K562 (cell line): ENCODE data around the gene PACS1.

Experiments
- ATF2 ChIP-seq: sonication (generic); formaldehyde crosslinking; IDR thresholded peaks from 2 replicates; pipeline ENCODE4 v1.8.1; 2022; ENCODE audit warnings: missing genetic modification reagents
- ETV1 ChIP-seq: fragments of 450-650 bp; conservative IDR thresholded peaks from 2 replicates; pipeline ENCODE4 v1.6.1; 2016; ENCODE audit warnings: missing genetic modification characterization, control low read depth, low read depth, missing compliant biosample characterization
- REST ChIP-seq, 2 experiments: fragments of 450-650 bp; formaldehyde crosslinking in 1 of 2; IDR thresholded peaks; 2 replicates each; pipeline versions ENCODE4 v1.4.0 to v1.6.1; 2014 to 2020; ENCODE audit warnings: mild to moderate bottlenecking in 2 of 2, borderline replicate concordance in 1 of 2, low read depth in 1 of 2
- XRCC3 ChIP-seq: fragments of 450-650 bp; IDR thresholded peaks from 2 replicates; pipeline ENCODE4 v1.6.1; 2017; ENCODE audit warnings: mild to moderate bottlenecking, moderate library complexity
- ZNF766 ChIP-seq: fragments of 200-800 bp; sonication (Bioruptor generic); conservative IDR thresholded peaks from 2 replicates; pipeline ENCODE4 v1.6.1; 2016; ENCODE audit warnings: missing genetic modification characterization, missing compliant biosample characterization

- TF ChIP-seq REST (IDR thresholded peaks at IDR 0.05; ENCODE audit: borderline replicate concordance) (no peak), REST (CRISPR knock-in tag; IDR thresholded peaks at IDR 0.05; ENCODE audit: low read depth) (no peak), ATF2 (CRISPR knock-in tag) (no peak), ETV1 (tag) (no peak), ZNF766 (CRISPR knock-in tag) (no peak), XRCC3 (no peak)
Measured at GRCh38 chr11:66126808-66127555, 56.9 kb downstream of the PACS1 start.
